22Rv1 (cell line): Measurements from ENCODE around the gene LMBR1L.
A peak's percentile ranks its signal among the peaks of the same experiment; 100 is the strongest.

Source experiments
- H3K27ac ChIP-seq: fragments of 450-650 bp; 2 replicates; pipeline ENCODE4 v1.5.1; 2017
- ZFX ChIP-seq: fragments of 450-650 bp; IDR thresholded peaks from 2 replicates; pipeline ENCODE4 v1.6.1; 2017; ENCODE audit warnings: antibody characterized with exemption, borderline replicate concordance
- TF ChIP-seq, protein P1 (sequence below): fragments of 450-650 bp; IDR thresholded peaks from 2 replicates; pipeline ENCODE4 v1.5.1; 2017; ENCODE audit warnings: mild to moderate bottlenecking

LMBR1L gene

DNA sequence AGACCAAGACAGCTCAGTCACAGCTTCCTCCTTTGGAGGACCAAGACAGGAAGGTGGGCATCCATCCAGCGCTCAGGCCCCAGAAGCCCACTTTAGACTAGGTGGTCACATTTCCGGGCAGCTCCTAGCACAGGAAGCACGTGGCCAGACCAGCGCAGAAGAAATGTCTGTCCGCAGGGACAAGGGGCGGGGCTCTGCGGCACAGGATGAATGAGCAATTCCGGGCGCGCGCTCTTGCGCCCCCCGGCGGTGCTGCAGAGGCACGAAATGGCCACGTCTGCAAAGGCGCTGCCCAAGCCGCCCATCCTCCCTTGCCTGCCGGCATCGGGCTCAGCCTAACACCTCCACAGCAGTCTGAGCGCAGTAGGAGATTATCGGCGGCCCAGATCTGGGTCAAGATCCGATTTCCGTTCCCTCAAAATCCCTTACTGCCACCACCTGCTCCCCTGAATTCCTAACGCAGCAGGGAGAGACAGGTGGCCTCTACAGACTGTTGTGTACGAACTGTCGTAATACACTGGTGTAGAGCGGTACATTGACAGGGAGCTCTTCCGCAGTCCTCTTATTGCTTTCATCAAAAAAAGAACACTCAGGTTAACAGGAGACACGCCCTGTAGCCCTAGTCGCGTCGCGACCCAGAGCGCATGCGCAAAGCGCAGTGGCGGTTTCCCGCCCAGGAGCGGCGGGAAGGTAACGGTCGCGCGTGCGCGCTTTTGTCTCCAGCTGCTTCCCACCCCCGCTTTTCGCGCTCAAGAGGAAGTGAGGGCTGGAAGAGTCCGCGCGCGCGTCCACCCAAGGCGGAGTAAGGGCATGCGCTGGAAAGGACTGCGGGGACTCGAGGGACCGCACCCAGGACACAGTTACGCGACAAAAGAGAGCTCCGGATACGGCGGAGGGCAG lies 19.8 kb upstream of the LMBR1L start:
- H3K27ac ChIP-seq = peak overlapping the region; percentile 100
- TF ChIP-seq, protein P1, sequence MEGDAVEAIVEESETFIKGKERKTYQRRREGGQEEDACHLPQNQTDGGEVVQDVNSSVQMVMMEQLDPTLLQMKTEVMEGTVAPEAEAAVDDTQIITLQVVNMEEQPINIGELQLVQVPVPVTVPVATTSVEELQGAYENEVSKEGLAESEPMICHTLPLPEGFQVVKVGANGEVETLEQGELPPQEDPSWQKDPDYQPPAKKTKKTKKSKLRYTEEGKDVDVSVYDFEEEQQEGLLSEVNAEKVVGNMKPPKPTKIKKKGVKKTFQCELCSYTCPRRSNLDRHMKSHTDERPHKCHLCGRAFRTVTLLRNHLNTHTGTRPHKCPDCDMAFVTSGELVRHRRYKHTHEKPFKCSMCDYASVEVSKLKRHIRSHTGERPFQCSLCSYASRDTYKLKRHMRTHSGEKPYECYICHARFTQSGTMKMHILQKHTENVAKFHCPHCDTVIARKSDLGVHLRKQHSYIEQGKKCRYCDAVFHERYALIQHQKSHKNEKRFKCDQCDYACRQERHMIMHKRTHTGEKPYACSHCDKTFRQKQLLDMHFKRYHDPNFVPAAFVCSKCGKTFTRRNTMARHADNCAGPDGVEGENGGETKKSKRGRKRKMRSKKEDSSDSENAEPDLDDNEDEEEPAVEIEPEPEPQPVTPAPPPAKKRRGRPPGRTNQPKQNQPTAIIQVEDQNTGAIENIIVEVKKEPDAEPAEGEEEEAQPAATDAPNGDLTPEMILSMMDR = peak; percentile 99
- no peak for TF ChIP-seq ZFX

DNA sequence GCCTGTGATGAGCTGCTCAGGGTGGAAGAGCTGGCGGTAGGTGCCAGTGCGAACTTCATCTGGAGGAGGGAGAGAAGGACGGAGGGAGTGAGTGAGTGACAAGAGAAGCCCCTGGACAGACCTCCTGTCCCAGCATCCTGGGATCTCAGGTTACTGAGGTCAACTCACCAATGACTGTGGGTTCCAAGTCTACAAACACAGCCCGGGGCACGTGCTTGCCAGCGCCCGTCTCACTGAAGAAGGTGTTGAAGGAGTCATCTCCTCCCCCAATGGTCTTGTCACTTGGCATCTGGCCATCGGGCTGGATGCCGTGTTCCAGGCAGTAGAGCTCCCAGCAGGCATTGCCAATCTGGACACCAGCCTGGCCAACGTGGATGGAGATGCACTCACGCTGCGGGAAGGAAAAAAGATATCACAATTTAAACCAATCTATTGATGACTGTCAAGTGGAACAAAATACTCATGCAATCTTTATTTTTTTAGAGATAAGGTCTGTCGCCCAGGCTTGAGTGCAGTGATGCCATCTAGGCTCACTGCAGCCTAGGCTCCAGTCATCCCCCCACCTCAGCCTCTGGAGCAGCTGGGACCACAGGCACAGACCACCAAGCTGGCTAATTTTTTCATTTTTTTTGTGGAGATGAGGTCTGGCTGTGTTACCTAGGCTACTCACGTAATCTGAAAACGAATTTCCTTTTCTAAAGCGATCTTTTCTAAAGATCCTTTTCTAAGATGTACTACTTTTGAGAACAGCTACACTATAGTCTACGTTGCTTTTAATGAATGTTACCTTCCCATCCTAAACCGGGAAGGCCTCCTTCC lies 18.9 kb upstream of the LMBR1L start:
- no peak for TF ChIP-seq ZFX
- TF ChIP-seq, protein P1 = no peak
- peak overlapping the region; percentile 100 for H3K27ac ChIP-seq

DNA sequence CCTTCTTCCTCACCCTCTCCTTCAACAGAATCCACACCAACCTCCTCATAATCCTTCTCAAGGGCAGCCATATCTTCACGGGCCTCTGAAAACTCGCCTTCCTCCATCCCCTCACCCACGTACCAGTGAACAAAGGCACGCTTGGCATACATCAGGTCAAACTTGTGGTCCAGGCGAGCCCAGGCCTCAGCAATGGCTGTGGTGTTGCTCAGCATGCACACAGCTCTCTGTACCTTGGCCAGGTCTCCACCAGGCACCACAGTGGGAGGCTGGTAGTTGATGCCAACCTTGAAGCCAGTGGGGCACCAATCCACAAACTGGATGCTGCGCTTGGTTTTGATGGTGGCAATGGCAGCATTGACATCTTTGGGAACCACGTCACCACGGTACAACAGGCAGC lies 17.3 kb upstream of the LMBR1L start:
- H3K27ac ChIP-seq = peak overlapping the region; percentile 57

DNA sequence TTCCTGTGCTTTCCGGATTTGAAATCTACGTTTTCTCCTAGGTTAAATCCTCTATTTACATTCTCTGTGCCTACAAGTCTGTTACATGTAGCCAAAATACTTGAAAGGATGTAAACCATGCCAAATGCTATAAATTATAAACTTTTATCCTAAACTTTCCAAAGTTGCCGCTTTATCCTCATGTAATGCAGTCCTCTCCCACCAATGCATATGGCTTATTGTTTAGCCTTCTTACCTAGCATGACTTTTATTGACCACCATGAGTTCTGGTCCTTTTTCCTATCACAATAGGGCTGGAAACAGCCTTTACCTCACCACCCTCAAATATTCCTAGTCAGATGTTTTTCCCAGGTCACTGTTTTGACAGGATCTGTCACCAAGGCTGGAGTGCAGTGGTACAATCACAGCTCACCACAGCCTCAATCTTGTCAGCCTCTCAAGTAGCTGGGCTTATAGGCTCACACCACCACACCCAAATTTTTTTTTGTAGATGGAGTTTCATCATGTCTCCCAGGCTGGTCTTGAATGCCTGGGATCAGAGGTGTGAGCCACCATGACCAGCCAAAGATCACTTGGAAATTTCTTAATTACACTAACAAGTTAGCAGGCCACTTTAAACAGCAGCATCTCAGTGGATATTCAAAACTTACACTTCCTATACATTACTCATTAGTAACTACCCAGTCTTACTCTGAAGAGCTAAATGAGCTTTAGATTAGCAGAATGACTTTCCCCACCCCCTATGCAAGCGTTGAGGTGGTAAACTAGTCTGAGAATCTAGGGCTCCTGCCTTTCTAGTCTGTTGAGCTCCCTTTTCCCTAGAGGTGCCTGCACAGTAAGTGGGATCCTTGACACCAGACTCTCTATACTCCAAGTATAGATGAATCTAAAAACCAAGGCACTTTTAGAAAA lies 16.5 kb upstream of the LMBR1L start:
- peak overlapping the region; percentile 57 for H3K27ac ChIP-seq
- TF ChIP-seq, protein P1 = no peak
- TF ChIP-seq ZFX = no peak

DNA sequence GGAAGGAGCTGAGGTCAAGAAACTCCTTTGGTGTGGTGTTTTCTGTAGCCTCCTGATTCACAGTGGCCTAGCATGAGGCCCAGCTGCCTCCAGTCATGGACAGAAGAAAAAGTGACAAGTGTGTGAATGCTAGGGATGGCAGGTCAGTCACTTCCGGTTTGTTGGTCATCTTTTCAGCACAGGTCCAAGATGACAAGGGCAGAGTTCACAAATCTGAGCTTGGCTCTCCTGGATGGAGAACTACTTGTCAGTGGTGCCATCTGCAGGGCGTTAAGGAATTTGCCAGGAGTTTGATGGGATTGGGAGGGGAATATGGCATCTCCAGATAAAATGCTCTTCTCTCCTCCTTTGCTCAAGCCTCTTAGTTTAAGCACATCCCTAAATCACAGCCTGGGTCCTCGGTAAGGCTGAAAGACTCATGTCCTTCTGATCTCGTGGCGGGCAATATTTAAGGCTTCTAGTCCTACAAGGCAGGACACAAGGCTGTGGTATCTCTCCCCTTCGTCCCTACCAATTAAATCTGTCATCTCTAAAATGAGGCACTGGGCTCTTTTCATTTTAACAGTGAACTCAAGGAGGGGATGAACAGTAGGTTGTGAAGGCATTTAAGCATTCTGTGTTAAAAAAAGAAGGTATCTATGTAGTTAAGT lies 10.5 kb upstream of the LMBR1L start:
- TF ChIP-seq, protein P1 = peak; percentile 92
- no peak for TF ChIP-seq ZFX
- no peak overlapping the region for H3K27ac ChIP-seq

DNA sequence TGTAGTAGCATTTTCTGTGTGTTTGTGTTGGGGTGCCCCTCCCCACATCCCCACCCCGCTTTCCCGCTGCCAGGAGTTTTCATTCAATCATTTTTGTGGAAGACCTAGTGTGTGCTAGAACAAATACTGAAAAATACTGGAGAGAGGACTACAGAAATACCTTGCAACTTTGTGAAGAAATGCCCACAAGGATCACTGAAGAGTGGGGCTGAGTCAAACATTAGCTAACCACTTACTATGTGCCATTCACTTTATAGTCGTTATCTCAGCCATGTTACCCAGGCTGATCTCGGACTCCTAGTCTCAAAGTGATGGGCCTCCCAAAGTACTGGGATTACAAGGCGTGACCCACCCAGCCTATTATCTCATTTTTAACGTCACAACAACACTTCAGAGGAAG lies 559 bp upstream of the LMBR1L start:
- TF ChIP-seq, protein P1 = no peak
- TF ChIP-seq ZFX = no peak
- peak overlapping the region; percentile 55 for H3K27ac ChIP-seq
